ENCODE data around the gene TRIO. TPM values are rescaled to one million over a fixed set of nuclear protein-coding genes. Genes with fewer than 3 reads are reported as not detected.

The TRIO gene
- total and polyA plus RNA-seq, 2 of the 8 experiments (the other 6 are each of a cell fraction or from before 2014, with no cell fraction given), result 35.1 to 69.1 TPM

- H2BK5ac ChIP-seq (ENCODE audit: low read depth, low read length), result no peak overlapping the region
- H3K4me2 ChIP-seq (ENCODE audit: insufficient read depth in 1 of 2, low read depth in 2 of 2, low read length in 2 of 2), result no peak overlapping the region
- H3K79me1 ChIP-seq (ENCODE audit: low read depth, low read length), result no peaks in the 10 kb centered on the region; the same call in 1 of the 2 replicates
- no peak overlapping the region for H4K8ac ChIP-seq (ENCODE audit: extremely low read depth, insufficient read depth, low read length)
- no peaks in the 10 kb centered on the region for H3K9me3 ChIP-seq (ENCODE audit: insufficient read depth in 2 of 2, low read depth in 1 of 2, low read length in 1 of 2)
- peaks cover 0 to 2% of the 10 kb centered on the region in 2 experiments for H4K20me1 ChIP-seq (replicated peaks in 1 of 2; ENCODE audit: control insufficient read depth in 1 of 2, insufficient read depth in 2 of 2, low read length in 2 of 2)
- WGBS, 2 experiments (ENCODE audit: extremely low coverage in 1 of 2, insufficient coverage in 1 of 2, insufficient read length in 1 of 2, insufficient replicate concordance in 2 of 2, low coverage in 1 of 2, low lambda C conversion rate in 2 of 2, missing lambda C conversion rate in 1 of 2), result 88% methylated on average over 3 of the region's 3 CpGs; no CpG with 5 or more reads in 1 of the 2 experiments
- ChIA-PET POLR2A (ENCODE audit: partially characterized antibody) (interaction anchor here (1.4 kb wide), 1 partner anchor 14 kb away, joined by 4 read pairs; no protein-coding TSS in a partner anchor), CTCF (ENCODE audit: partially characterized antibody) (interaction anchor here (0.7 to 1.6 kb wide), 5 partner anchors 9 to 312 kb away, joined by 3 to 4 read pairs (median 3); no protein-coding TSS in a partner anchor)
- no peak overlapping the region for H3K4ac ChIP-seq (replicated peaks; ENCODE audit: insufficient read length, low read depth, low read length)
- no peak overlapping the region for H2BK12ac ChIP-seq (ENCODE audit: low read depth, low read length)
- H2BK120ac ChIP-seq (replicated peaks; ENCODE audit: low read depth, low read length), result no peak overlapping the region
- FAIRE-seq (no peak), DNase-seq (ENCODE audit: low read depth in 1 of 2, low spot score in 2 of 2) (no peak)
- H3K27me3 ChIP-seq (replicated peaks in 1 of 4; ENCODE audit: control insufficient read depth in 3 of 4, extremely low read depth in 1 of 4, insufficient read depth in 3 of 4, low read length in 3 of 4), result no peaks in the 10 kb centered on the region
- no peaks in the 10 kb centered on the region; a peak in 1 of 4 replicates for H3K79me2 ChIP-seq (ENCODE audit: control insufficient read depth in 1 of 2, insufficient read depth in 2 of 2, low read length in 2 of 2)
- no peak overlapping the region for H2AK5ac ChIP-seq (ENCODE audit: low read depth, low read length)
- no peak overlapping the region for H2BK15ac ChIP-seq (ENCODE audit: low read length)
- H3K9ac ChIP-seq (replicated peaks in 1 of 4; ENCODE audit: extremely low read depth in 1 of 4, low read depth in 3 of 4, low read length in 3 of 4), result no peak overlapping the region
- H3K4me3 ChIP-seq (ENCODE audit: extremely low read depth in 1 of 4, insufficient read depth in 2 of 4, low read depth in 3 of 4, low read length in 4 of 4), result no peak overlapping the region
- H3K4me1 ChIP-seq (replicated peaks in 1 of 4; ENCODE audit: control insufficient read depth in 3 of 4, insufficient read depth in 4 of 4, low read length in 3 of 4), result no peaks in the 10 kb centered on the region
- no peak overlapping the region for H3K27ac ChIP-seq (ENCODE audit: low read depth, low read length)
- no peak overlapping the region for H3K18ac ChIP-seq (ENCODE audit: extremely low read depth, low read length)
- no peak overlapping the region for H3K14ac ChIP-seq (ENCODE audit: insufficient read length)
- H2AFZ ChIP-seq (ENCODE audit: low read length), result no peak overlapping the region
- H3K23me2 ChIP-seq (ENCODE audit: low read depth, low read length), result no peaks in the 10 kb centered on the region
- peaks cover 0 to 36% (median 8%) of the 10 kb centered on the region in 4 experiments; a peak in 5 of 8 replicates for H3K36me3 ChIP-seq (ENCODE audit: control insufficient read depth in 2 of 4, insufficient read depth in 4 of 4, low read length in 3 of 4)
- no peak overlapping the region for H4K5ac ChIP-seq (ENCODE audit: insufficient read length, low read depth, low read length)
- H2BK20ac ChIP-seq (ENCODE audit: low read length), result no peak overlapping the region
- H4K91ac ChIP-seq (replicated peaks; ENCODE audit: insufficient read length, low read length), result no peak overlapping the region
- H3K23ac ChIP-seq (ENCODE audit: insufficient read length), result no peak overlapping the region
- H3K56ac ChIP-seq (replicated peaks; ENCODE audit: insufficient read length, low read depth, low read length), result no peak overlapping the region
- no peak for TF ChIP-seq POLR2A (IDR thresholded peaks at IDR 0.05; ENCODE audit: control extremely low read depth in 1 of 2, low read depth in 2 of 2, low read length in 2 of 2)
- no peak for TF ChIP-seq CTBP2 (IDR thresholded peaks at IDR 0.05; ENCODE audit: borderline replicate concordance, insufficient read depth, insufficient read length, low read length)
- TF ChIP-seq TAF1 (IDR thresholded peaks at IDR 0.05; ENCODE audit: low read depth, low read length), result no peak
- TF ChIP-seq KDM1A (IDR thresholded peaks at IDR 0.05; ENCODE audit: borderline replicate concordance, low read length), result no peak
- TF ChIP-seq GTF2F1 (IDR thresholded peaks at IDR 0.05; ENCODE audit: borderline replicate concordance, low read depth, low read length), result no peak
- no peak for TF ChIP-seq RBBP5 (IDR thresholded peaks at IDR 0.05; ENCODE audit: borderline replicate concordance, low read depth, low read length)
- no peak for TF ChIP-seq CTCF (IDR thresholded peaks at IDR 0.05; ENCODE audit: control extremely low read depth in 1 of 3, insufficient read depth in 1 of 3, low read depth in 1 of 3, low read length in 3 of 3)
- TF ChIP-seq CBX8 (IDR thresholded peaks at IDR 0.05; ENCODE audit: borderline replicate concordance, low read depth, low read length), result no peak
- no peak for TF ChIP-seq ZNF274 (IDR thresholded peaks at IDR 0.05; ENCODE audit: borderline replicate concordance, extremely low read depth, low read length)
- TF ChIP-seq RNF2 (IDR thresholded peaks at IDR 0.05; ENCODE audit: borderline replicate concordance, low read depth, low read length, missing control alignments, poor library complexity, severe bottlenecking), result no peak
Measured at GRCh38 chr5:14301186-14301585, 158.0 kb downstream of the TRIO start.
